Liver (tissue), 9 donors: ENCODE measurements around the gene TBCA. TPM values are rescaled to one million over a fixed set of nuclear protein-coding genes. Genes with fewer than 3 reads are reported as not detected.

Source experiments
- DNase-seq: peaks from one replicate; pipeline ENCODE4 v3.0.0-alpha.2; 2017; ENCODE audit warnings: low spot score
- H3K27ac ChIP-seq, 2 donors: one replicate each; pipeline ENCODE4 v1.7.0; 2013; ENCODE audit warnings: inconsistent platforms in 2 of 2, low read length in 2 of 2, control low read depth in 1 of 2, low read depth in 1 of 2, mild to moderate bottlenecking in 1 of 2
- H3K27me3 ChIP-seq, 4 donors: one replicate each; pipeline versions ENCODE4 v1.6.1 to v1.7.0; 2013; ENCODE audit warnings: low read length in 3 of 4, inconsistent platforms in 1 of 4, mild to moderate bottlenecking in 1 of 4, moderate library complexity in 1 of 4; ENCODE audit not compliant: control insufficient read depth in 4 of 4, insufficient read depth in 4 of 4
- H3K36me3 ChIP-seq, 4 donors: one replicate each; pipeline versions ENCODE4 v1.6.1 to v1.7.0; 2013; ENCODE audit warnings: low read length in 3 of 4, mild to moderate bottlenecking in 3 of 4, low read depth in 1 of 4, moderate library complexity in 1 of 4; ENCODE audit not compliant: control insufficient read depth in 4 of 4, insufficient read depth in 3 of 4
- H3K4me1 ChIP-seq, 4 donors: one replicate each; pipeline versions ENCODE4 v1.6.1 to v1.7.0; 2013; ENCODE audit warnings: low read length in 3 of 4, mild to moderate bottlenecking in 3 of 4, moderate library complexity in 1 of 4; ENCODE audit not compliant: control insufficient read depth in 4 of 4, insufficient read depth in 4 of 4
- H3K4me3 ChIP-seq, 3 donors: one replicate each; pipeline versions ENCODE4 v1.6.1 to v1.7.0; 2013; ENCODE audit warnings: low read length in 3 of 3, control low read depth in 1 of 3, low read depth in 1 of 3, mild to moderate bottlenecking in 1 of 3
- H3K9ac ChIP-seq, 2 donors: one replicate each; pipeline ENCODE4 v1.7.0; 2013; ENCODE audit warnings: low read length in 2 of 2, mild to moderate bottlenecking in 2 of 2, moderate library complexity in 2 of 2, control low read depth in 1 of 2, low read depth in 1 of 2
- H3K9me3 ChIP-seq, 4 donors: one replicate each; pipeline versions ENCODE4 v1.6.1 to v1.7.0; 2013; ENCODE audit warnings: low read length in 3 of 4; ENCODE audit not compliant: control insufficient read depth in 4 of 4
- ATF3 ChIP-seq: IDR thresholded peaks from 2 replicates; pipeline ENCODE4 v1.6.1; 2016; ENCODE audit warnings: antibody characterized with exemption
- EGR1 ChIP-seq, 2 donors: IDR thresholded peaks; 2 replicates each; pipeline ENCODE4 v1.6.1; 2016 to 2018; ENCODE audit warnings: antibody characterized with exemption in 2 of 2, low read depth in 2 of 2
- FOXA1 ChIP-seq: IDR thresholded peaks from 2 replicates; pipeline ENCODE4 v1.6.1; 2016; ENCODE audit warnings: antibody characterized with exemption
- FOXA2 ChIP-seq: IDR thresholded peaks from 2 replicates; pipeline ENCODE4 v1.6.1; 2016; ENCODE audit warnings: antibody characterized with exemption
- GABPA ChIP-seq, 2 donors: IDR thresholded peaks in 1 of 2; conservative IDR thresholded peaks in 1 of 2; 2 replicates each; pipeline ENCODE4 v1.6.1; 2016; ENCODE audit warnings: antibody characterized with exemption in 2 of 2, mild to moderate bottlenecking in 1 of 2, moderate library complexity in 1 of 2
- HNF4A ChIP-seq, 2 donors: conservative IDR thresholded peaks; 2 replicates each; pipeline ENCODE4 v1.6.1; 2016; ENCODE audit warnings: antibody characterized with exemption in 2 of 2, mild to moderate bottlenecking in 2 of 2
- HNF4G ChIP-seq: IDR thresholded peaks from 2 replicates; pipeline ENCODE4 v1.6.1; 2016; ENCODE audit warnings: antibody characterized with exemption
- JUND ChIP-seq, 2 donors: IDR thresholded peaks; 2 replicates each; pipeline ENCODE4 v1.6.1; 2016; ENCODE audit warnings: antibody characterized with exemption in 2 of 2
- MAX ChIP-seq: IDR thresholded peaks from 2 replicates; pipeline ENCODE4 v1.6.1; 2016; ENCODE audit warnings: antibody characterized with exemption
- NR2F2 ChIP-seq: IDR thresholded peaks from 2 replicates; pipeline ENCODE4 v1.6.1; 2016; ENCODE audit warnings: antibody characterized with exemption
- RAD21 ChIP-seq, 2 donors: IDR thresholded peaks; 2 replicates each; pipeline ENCODE4 v1.6.1; 2016; ENCODE audit warnings: antibody characterized with exemption in 2 of 2, mild to moderate bottlenecking in 2 of 2
- REST ChIP-seq: IDR thresholded peaks from 2 replicates; pipeline ENCODE4 v1.6.1; 2016; ENCODE audit warnings: antibody characterized with exemption, mild to moderate bottlenecking
- RXRA ChIP-seq, 2 donors: IDR thresholded peaks; 2 replicates each; pipeline ENCODE4 v1.6.1; 2017 to 2018; ENCODE audit warnings: antibody characterized with exemption in 2 of 2, mild to moderate bottlenecking in 1 of 2
- SP1 ChIP-seq: IDR thresholded peaks from 2 replicates; pipeline ENCODE4 v1.6.1; 2018; ENCODE audit warnings: antibody characterized with exemption, mild to moderate bottlenecking
- TAF1 ChIP-seq: conservative IDR thresholded peaks from 2 replicates; pipeline ENCODE4 v1.6.1; 2016; ENCODE audit warnings: antibody characterized with exemption, mild to moderate bottlenecking
- YY1 ChIP-seq: IDR thresholded peaks from 2 replicates; pipeline ENCODE4 v1.6.1; 2016; ENCODE audit warnings: antibody characterized with exemption, mild to moderate bottlenecking
- ZBTB33 ChIP-seq: IDR thresholded peaks from 2 replicates; pipeline ENCODE4 v1.6.1; 2016; ENCODE audit warnings: antibody characterized with exemption
- WGBS: extraction: QIAGEN DNeasy Blood & Tissue Kit; methylation state at CpG from one replicate; pipeline ENCODE4 v1.1.7; 2013; 5-methylcytosine and 5-hydroxymethylcytosine counted together
- polyA plus RNA-seq, 2 donors: library from polyadenylated mRNA; stranded (reverse) in 1 of 2; unstranded in 1 of 2; fragments of 200-250 nt in 1 of 2; fragments of >200 nt in 1 of 2; fragmentation: Nextera tagmentation in 1 of 2; extraction: Ambion mirVana in 1 of 2; gene quantifications; one replicate each; pipeline versions ENCODE4 v1.2.1 to v1.2.3, GENCODE V29; 2013 to 2015
- total RNA-seq, 2 donors: library from RNA; depleted of rRNA; stranded (reverse); fragments of >200 nt; gene quantifications; one replicate each; pipeline ENCODE4 v1.2.3, GENCODE V29; 2014
- donor health status: healthy.
- donor health status: healthy.
- donor health status: healthy.
- donor health status: healthy.
- donor health status: healthy.

TBCA gene
- total and polyA plus RNA-seq, 4 donors = 62.5 to 338 (median 107) TPM

- Histone ChIP-seq H3K9me3 (no peaks in the 10 kb centered on the region), H3K4me3 (no peak overlapping the region), H3K9ac (no peak overlapping the region), H3K36me3 (peaks cover 3 to 21% (median 9%) of the 10 kb centered on the region in 4 donors), H3K27me3 (no peaks in the 10 kb centered on the region), H3K4me1 (no peaks in the 10 kb centered on the region), H3K27ac (no peak overlapping the region)
- DNase-seq = no peak
- TF ChIP-seq HNF4G (no peak), ATF3 (no peak), NR2F2 (no peak), HNF4A (conservative IDR thresholded peaks at IDR 0.05) (no peak), SP1 (no peak), FOXA2 (no peak), REST (no peak), RAD21 (IDR thresholded peaks at IDR 0.05) (no peak), YY1 (no peak), FOXA1 (no peak), EGR1 (IDR thresholded peaks at IDR 0.05; ENCODE audit: low read depth in 2 of 2) (no peak), TAF1 (no peak), GABPA (IDR thresholded peaks at IDR 0.05 in 1 of 2, conservative IDR thresholded peaks at IDR 0.05 in 1 of 2) (no peak), MAX (no peak), RXRA (IDR thresholded peaks at IDR 0.05) (no peak), ZBTB33 (no peak)
These were observed 77.2 kb downstream of the TBCA start for GRCh38 chr5:77698920-77699319.

- no peak overlapping the region for H3K27ac ChIP-seq
- WGBS = 96% methylated on average over 3 of the region's 3 CpGs
- peaks cover 0 to 11% (median 8%) of the 10 kb centered on the region in 4 donors for H3K36me3 ChIP-seq
- no peaks in the 10 kb centered on the region for H3K9me3 ChIP-seq
- no peaks in the 10 kb centered on the region for H3K27me3 ChIP-seq
- no peak overlapping the region for H3K9ac ChIP-seq
- TF ChIP-seq SP1 = no peak
- no peak for TF ChIP-seq EGR1 (IDR thresholded peaks at IDR 0.05; ENCODE audit: low read depth in 2 of 2)
- no peak for TF ChIP-seq ATF3
- no peak for TF ChIP-seq FOXA1
- TF ChIP-seq MAX = no peak
- no peak for TF ChIP-seq REST
- no peak for TF ChIP-seq HNF4G
- no peak for TF ChIP-seq FOXA2
- TF ChIP-seq RAD21 (IDR thresholded peaks at IDR 0.05) = no peak
- no peak for TF ChIP-seq YY1
- no peak for TF ChIP-seq JUND (IDR thresholded peaks at IDR 0.05)
- no peak for TF ChIP-seq GABPA (IDR thresholded peaks at IDR 0.05 in 1 of 2, conservative IDR thresholded peaks at IDR 0.05 in 1 of 2)
- TF ChIP-seq TAF1 = no peak
- TF ChIP-seq HNF4A (conservative IDR thresholded peaks at IDR 0.05) = no peak
- no peak for TF ChIP-seq NR2F2
- no peak for TF ChIP-seq ZBTB33
- no peak for DNase-seq
- no peak overlapping the region for H3K4me3 ChIP-seq
- no peaks in the 10 kb centered on the region for H3K4me1 ChIP-seq
These were observed 78.4 kb downstream of the TBCA start for GRCh38 chr5:77697692-77698091.
